HL-60 (cell line): ENCODE measurements around the gene WDR90.

Experiments
- DNase-seq, 2 experiments: peaks; one replicate each; pipeline ENCODE4 v3.0.0-alpha.2; 2010 to 2020; ENCODE audit warnings: low read depth in 1 of 2, low spot score in 1 of 2
- H3K27ac ChIP-seq: fragments of 250-450 bp; sonication (Bioruptor Pico); replicated peaks from 2 replicates; pipeline ENCODE4 v1.5.1; 2020; ENCODE audit warnings: mild to moderate bottlenecking, moderate library complexity
- H3K27me3 ChIP-seq: fragments of 250-450 bp; sonication (Bioruptor Pico); 2 replicates; pipeline ENCODE4 v1.5.1; 2021; ENCODE audit warnings: mild to moderate bottlenecking, moderate library complexity; ENCODE audit not compliant: insufficient read depth, poor library complexity, severe bottlenecking
- H3K4me3 ChIP-seq: replicated peaks from 2 replicates; pipeline ENCODE4 v1.5.1; 2011; ENCODE audit warnings: mild to moderate bottlenecking, control low read depth, low read length; ENCODE audit not compliant: insufficient read depth
- GABPA ChIP-seq: IDR thresholded peaks from 2 replicates; pipeline ENCODE4 v1.6.1; 2012; ENCODE audit warnings: low read depth
- POLR2AphosphoS5 ChIP-seq: IDR thresholded peaks from 2 replicates; pipeline ENCODE4 v1.6.1; 2012; ENCODE audit warnings: low read depth
- SPI1 ChIP-seq: IDR thresholded peaks from 2 replicates; pipeline ENCODE4 v1.6.1; 2012; ENCODE audit warnings: low read depth, mild to moderate bottlenecking, borderline replicate concordance
- TF ChIP-seq, protein P1 (sequence below): IDR thresholded peaks from one replicate; pipeline ENCODE4 v1.5.1; 2011; ENCODE audit warnings: low read length, control low read depth, inconsistent platforms; ENCODE audit not compliant: insufficient read depth
- TF ChIP-seq, protein P2 (sequence below): IDR thresholded peaks from 2 replicates; pipeline ENCODE4 v1.6.1; 2012; ENCODE audit warnings: low read depth; ENCODE audit not compliant: insufficient replicate concordance

Gene WDR90

DNA sequence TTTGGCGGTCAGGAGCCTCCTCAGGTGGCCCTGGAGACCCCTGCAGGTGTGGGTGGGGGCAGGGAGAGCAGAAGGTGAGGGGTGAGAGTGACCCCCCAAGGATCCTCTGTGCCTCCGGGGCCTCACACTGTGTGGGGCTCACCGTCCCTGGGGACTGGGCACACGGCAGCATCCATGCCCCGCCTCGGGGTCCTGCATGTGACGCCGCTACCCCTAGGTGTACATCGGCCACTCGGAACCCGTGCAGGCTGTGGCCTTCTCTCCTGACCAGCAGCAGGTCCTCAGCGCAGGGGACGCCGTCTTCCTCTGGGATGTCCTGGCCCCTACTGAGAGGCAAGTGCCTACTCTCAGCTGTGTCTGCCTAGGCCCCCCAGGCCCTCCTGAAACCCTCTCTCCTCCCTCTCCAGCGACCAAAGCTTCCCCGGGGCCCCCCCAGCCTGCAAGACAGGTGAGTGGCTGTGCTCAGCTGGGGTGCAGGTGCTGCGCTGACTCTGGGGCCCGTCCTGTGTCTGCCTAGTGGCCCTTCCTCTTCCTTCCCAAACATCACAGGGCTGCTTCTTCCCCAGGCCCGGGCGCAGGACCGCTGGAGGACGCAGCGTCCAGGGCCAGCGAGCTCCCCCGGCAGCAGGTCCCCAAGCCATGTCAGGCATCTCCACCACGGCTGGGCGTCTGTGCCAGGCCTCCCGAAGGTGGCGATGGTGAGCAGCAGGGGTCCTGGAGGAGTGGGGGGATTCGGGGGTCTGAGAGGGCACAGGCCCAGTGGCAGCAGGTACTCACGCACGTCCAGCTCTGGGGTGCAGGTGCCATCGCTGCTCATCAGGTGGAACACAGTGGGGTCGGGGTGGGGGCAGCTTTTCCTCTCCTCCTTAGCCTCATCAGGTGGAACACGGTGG, 9.8 kb downstream of the WDR90 start:
- TF ChIP-seq POLR2AphosphoS5 (no peak), GABPA (no peak)
- TF ChIP-seq, protein P1, sequence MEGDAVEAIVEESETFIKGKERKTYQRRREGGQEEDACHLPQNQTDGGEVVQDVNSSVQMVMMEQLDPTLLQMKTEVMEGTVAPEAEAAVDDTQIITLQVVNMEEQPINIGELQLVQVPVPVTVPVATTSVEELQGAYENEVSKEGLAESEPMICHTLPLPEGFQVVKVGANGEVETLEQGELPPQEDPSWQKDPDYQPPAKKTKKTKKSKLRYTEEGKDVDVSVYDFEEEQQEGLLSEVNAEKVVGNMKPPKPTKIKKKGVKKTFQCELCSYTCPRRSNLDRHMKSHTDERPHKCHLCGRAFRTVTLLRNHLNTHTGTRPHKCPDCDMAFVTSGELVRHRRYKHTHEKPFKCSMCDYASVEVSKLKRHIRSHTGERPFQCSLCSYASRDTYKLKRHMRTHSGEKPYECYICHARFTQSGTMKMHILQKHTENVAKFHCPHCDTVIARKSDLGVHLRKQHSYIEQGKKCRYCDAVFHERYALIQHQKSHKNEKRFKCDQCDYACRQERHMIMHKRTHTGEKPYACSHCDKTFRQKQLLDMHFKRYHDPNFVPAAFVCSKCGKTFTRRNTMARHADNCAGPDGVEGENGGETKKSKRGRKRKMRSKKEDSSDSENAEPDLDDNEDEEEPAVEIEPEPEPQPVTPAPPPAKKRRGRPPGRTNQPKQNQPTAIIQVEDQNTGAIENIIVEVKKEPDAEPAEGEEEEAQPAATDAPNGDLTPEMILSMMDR = peak; percentile 30
- Histone ChIP-seq H3K27me3 (no peaks in the 10 kb centered on the region), H3K4me3 (no peak overlapping the region), H3K27ac (no peak overlapping the region)
- DNase-seq = no peak

DNA sequence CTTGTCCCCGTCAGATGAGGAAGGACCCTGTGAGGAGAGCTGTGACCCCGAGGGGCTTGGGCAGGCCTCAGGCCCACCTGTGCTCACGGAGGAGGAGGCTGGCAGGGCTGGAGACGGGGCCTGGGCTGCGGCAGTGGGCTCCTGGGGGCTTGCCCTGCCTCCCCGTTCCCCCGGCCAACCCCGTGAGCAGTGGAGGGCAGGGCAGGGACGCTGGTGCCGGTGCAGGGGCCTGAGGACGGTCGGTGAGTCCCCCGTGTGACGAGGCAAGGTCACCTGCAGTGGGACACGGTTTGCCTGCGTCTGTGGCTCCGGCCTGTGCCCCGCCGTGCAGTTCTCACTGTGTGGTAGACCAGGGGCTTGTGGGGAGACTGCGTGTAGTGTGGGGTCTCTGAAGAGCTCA, 10.5 kb downstream of the WDR90 start:
- no peak overlapping the region for H3K27ac ChIP-seq
- TF ChIP-seq, protein P2, sequence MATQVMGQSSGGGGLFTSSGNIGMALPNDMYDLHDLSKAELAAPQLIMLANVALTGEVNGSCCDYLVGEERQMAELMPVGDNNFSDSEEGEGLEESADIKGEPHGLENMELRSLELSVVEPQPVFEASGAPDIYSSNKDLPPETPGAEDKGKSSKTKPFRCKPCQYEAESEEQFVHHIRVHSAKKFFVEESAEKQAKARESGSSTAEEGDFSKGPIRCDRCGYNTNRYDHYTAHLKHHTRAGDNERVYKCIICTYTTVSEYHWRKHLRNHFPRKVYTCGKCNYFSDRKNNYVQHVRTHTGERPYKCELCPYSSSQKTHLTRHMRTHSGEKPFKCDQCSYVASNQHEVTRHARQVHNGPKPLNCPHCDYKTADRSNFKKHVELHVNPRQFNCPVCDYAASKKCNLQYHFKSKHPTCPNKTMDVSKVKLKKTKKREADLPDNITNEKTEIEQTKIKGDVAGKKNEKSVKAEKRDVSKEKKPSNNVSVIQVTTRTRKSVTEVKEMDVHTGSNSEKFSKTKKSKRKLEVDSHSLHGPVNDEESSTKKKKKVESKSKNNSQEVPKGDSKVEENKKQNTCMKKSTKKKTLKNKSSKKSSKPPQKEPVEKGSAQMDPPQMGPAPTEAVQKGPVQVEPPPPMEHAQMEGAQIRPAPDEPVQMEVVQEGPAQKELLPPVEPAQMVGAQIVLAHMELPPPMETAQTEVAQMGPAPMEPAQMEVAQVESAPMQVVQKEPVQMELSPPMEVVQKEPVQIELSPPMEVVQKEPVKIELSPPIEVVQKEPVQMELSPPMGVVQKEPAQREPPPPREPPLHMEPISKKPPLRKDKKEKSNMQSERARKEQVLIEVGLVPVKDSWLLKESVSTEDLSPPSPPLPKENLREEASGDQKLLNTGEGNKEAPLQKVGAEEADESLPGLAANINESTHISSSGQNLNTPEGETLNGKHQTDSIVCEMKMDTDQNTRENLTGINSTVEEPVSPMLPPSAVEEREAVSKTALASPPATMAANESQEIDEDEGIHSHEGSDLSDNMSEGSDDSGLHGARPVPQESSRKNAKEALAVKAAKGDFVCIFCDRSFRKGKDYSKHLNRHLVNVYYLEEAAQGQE = no peak
- TF ChIP-seq SPI1 (no peak), POLR2AphosphoS5 (no peak), GABPA (no peak)
- TF ChIP-seq, protein P1 = no peak
- H3K27me3 ChIP-seq = no peaks in the 10 kb centered on the region
- no peak for DNase-seq
- H3K4me3 ChIP-seq = no peak overlapping the region

DNA sequence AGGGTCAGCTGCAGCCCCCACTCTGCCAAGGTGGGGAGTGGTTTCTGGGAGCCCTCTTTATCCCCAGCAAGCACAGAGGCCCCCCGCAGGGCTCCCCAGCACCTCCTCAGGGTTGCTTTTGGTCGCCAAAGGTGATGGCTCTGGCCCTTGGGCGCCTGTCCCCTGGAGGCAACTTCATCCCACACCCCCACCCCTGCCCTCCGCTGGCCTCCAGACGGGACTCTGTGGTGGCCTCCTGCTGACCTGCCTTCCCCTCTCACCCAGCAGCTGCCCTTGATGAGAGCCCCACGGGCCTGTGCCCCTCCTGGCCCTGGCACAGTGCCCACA, 10.9 kb downstream of the WDR90 start:
- H3K27me3 ChIP-seq = no peaks in the 10 kb centered on the region
- no peak overlapping the region for H3K4me3 ChIP-seq
- no peak for DNase-seq
- peak overlapping the region; percentile 55 for H3K27ac ChIP-seq
- TF ChIP-seq, protein P2 = no peak
- no peak for TF ChIP-seq GABPA
- TF ChIP-seq POLR2AphosphoS5 = no peak

DNA sequence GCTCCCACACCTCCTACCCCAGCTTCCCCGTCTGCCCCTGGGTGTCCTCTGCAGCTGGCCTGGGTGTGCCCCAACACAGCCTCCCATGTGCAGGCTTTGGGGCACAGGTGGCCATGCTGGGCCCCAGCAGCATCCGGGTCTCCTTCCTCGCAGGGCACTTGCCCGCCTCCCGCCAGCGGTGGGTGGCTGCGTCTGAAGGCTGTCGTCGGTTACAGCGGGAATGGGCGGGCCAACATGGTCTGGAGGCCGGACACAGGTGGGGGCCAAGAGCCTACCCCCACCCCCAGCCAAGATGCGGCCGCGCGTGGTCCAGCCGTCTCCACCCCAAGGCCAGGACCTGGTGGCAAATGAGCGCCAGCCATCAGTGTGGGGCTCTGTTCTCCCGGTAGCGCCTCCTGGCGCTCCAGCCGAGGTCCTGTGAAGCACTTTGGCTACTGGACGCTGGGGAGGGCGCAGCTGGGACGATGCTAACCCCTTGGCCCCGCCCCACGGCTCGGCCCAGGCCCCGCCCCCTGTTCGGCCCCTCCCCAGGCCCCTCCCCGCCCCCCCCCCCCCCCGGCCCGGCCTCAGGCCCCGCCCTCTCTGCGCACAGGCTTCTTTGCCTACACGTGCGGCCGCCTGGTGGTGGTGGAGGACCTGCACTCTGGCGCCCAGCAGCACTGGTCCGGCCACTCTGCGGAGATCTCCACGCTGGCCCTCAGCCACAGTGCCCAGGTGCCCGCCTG, 11.5 kb downstream of the WDR90 start:
- H3K27me3 ChIP-seq = no peaks in the 10 kb centered on the region
- H3K4me3 ChIP-seq = no peak overlapping the region
- TF ChIP-seq POLR2AphosphoS5 = peak; percentile 51; the same call in 1 of the 2 replicates
- TF ChIP-seq SPI1 = no peak
- TF ChIP-seq, protein P1 = peak; percentile 47
- peak overlapping the region; percentile 55 for H3K27ac ChIP-seq
- peak; percentile 85 to 93 for DNase-seq
